GM19455 (cell line): ENCODE measurements around the gene PGGHG.
"Not testable (repeated sequence)": the region's sequence is repeated elsewhere in the genome, so short reads cannot be mapped to it uniquely, and the experiment has no call there.

Experiments used
- ATAC-seq: cut with Tn5 transposase; IDR thresholded peaks from one replicate; pipeline ENCODE4 v1.9.1; 2021; ENCODE audit not compliant: unreplicated experiment

Gene PGGHG

GRCh38 chr11:285021-285893 is 3.7 kb upstream of the PGGHG start:
- no peak for ATAC-seq

GRCh38 chr11:285894-286220 is 3.1 kb upstream of the PGGHG start:
- no peak for ATAC-seq

GRCh38 chr11:286977-287820 is 1.7 kb upstream of the PGGHG start:
- ATAC-seq, result not testable (repeated sequence)

- no peak for ATAC-seq
Measured at GRCh38 chr11:287821-288477, 977 bp upstream of the PGGHG start.

GRCh38 chr11:289398-289711 is 429 bp downstream of the PGGHG start:
- ATAC-seq, result no peak

GRCh38 chr11:289712-290620 is 1.0 kb downstream of the PGGHG start:
- no peak for ATAC-seq

- ATAC-seq, result no peak
Measured at GRCh38 chr11:290621-291231, 1.8 kb downstream of the PGGHG start.

- ATAC-seq, result no peak
Measured at GRCh38 chr11:291281-292210, 2.6 kb downstream of the PGGHG start.

- no peak for ATAC-seq
Measured at GRCh38 chr11:292211-293121, 3.5 kb downstream of the PGGHG start.

GRCh38 chr11:293271-293851 is 4.4 kb downstream of the PGGHG start:
- ATAC-seq, result no peak

GRCh38 chr11:293852-294661 is 5.1 kb downstream of the PGGHG start:
- ATAC-seq, result no peak

GRCh38 chr11:294780-295179 is 5.9 kb downstream of the PGGHG start:
- ATAC-seq, result no peak

GRCh38 chr11:295351-296170 is 6.6 kb downstream of the PGGHG start:
- no peak for ATAC-seq

GRCh38 chr11:296171-297050 is 7.5 kb downstream of the PGGHG start:
- no peak for ATAC-seq

- ATAC-seq, result no peak
Measured at GRCh38 chr11:297051-297585, 8.2 kb downstream of the PGGHG start.
